HepG2 (cell line): ENCODE measurements around the gene GTF2E1. TPM values are rescaled to one million over a fixed set of nuclear protein-coding genes. Genes with fewer than 3 reads are reported as not detected.

Source experiments
- AFF4 ChIP-seq: sonication (generic); formaldehyde crosslinking; IDR thresholded peaks from 2 replicates; pipeline ENCODE4 v1.4.0; 2020; ENCODE audit warnings: missing genetic modification reagents
- DR1 ChIP-seq: sonication (generic); formaldehyde crosslinking; IDR thresholded peaks from 2 replicates; pipeline ENCODE4 v1.8.0; 2021; ENCODE audit warnings: mild to moderate bottlenecking, missing genetic modification reagents, inconsistent platforms
- ISL2 ChIP-seq: sonication (generic); formaldehyde crosslinking; IDR thresholded peaks from 2 replicates; pipeline ENCODE4 v1.5.0; 2020; ENCODE audit warnings: missing genetic modification reagents
- MAX ChIP-seq: IDR thresholded peaks from 2 replicates; pipeline ENCODE4 v1.6.1; 2012; ENCODE audit warnings: inconsistent platforms
- ZBTB44 ChIP-seq: sonication (generic); formaldehyde crosslinking; IDR thresholded peaks from 2 replicates; pipeline ENCODE4 v1.4.0; 2020; ENCODE audit warnings: missing genetic modification reagents
- ZBTB7B ChIP-seq: sonication (generic); formaldehyde crosslinking; IDR thresholded peaks from 2 replicates; pipeline ENCODE4 v1.4.0; 2020; ENCODE audit warnings: missing genetic modification reagents
- ZFP90 ChIP-seq: sonication (generic); formaldehyde crosslinking; IDR thresholded peaks from 2 replicates; pipeline ENCODE4 v1.8.0; 2022; ENCODE audit warnings: missing genetic modification reagents, mild to moderate bottlenecking, inconsistent platforms, borderline replicate concordance
- ZNF160 ChIP-seq: sonication (generic); formaldehyde crosslinking; IDR thresholded peaks from 2 replicates; pipeline ENCODE4 v1.8.0; 2022; ENCODE audit warnings: mild to moderate bottlenecking, inconsistent platforms, missing genetic modification reagents
- ZNF781 ChIP-seq: sonication (generic); formaldehyde crosslinking; IDR thresholded peaks from 2 replicates; pipeline ENCODE4 v1.5.1; 2020; ENCODE audit warnings: borderline replicate concordance, mild to moderate bottlenecking, missing genetic modification reagents; ENCODE audit errors: not compliant biosample characterization
- polyA plus RNA-seq, 8 experiments: library from polyadenylated mRNA; depleted of rRNA in 3 of 8; stranded (reverse) in 7 of 8; unstranded in 1 of 8; fragments of >200 nt; fragmentation: Illumina TruSeq in 4 of 8; extraction: Trizol in 4 of 8; gene quantifications; 2 replicates each; pipeline versions ENCODE4 v1.2.1 to v1.2.3, GENCODE V29; 2011 to 2016; ENCODE audit warnings: low read depth in 4 of 8, missing spikeins in 1 of 8, mixed read lengths in 1 of 8; ENCODE audit not compliant: insufficient read depth in 1 of 8
- total RNA-seq, 5 experiments: library from RNA; depleted of rRNA; stranded (reverse); fragments of >200 nt; fragmentation: Illumina TruSeq; extraction: Trizol; gene quantifications; 2 replicates each; pipeline ENCODE4 v1.2.3, GENCODE V29; 2016; ENCODE audit warnings: low read depth in 1 of 5
- TF ChIP-seq, protein P1 (sequence below): sonication (generic); formaldehyde crosslinking; IDR thresholded peaks from 2 replicates; pipeline ENCODE4 v1.5.1; 2020; ENCODE audit warnings: missing genetic modification reagents, mild to moderate bottlenecking, borderline replicate concordance
- TF ChIP-seq, protein P2 (sequence below): sonication (generic); formaldehyde crosslinking; IDR thresholded peaks from 2 replicates; pipeline ENCODE4 v1.9.0; 2021; ENCODE audit warnings: missing genetic modification reagents, borderline replicate concordance
- TF ChIP-seq, protein P3 (sequence below): IDR thresholded peaks from 2 replicates; pipeline ENCODE4 v1.6.1; 2012; ENCODE audit warnings: low read length, improper control_type of control experiment

Gene GTF2E1
- total and polyA plus RNA-seq, 2 of the 13 experiments (the other 11 are each of a cell fraction or from before 2014, with no cell fraction given), result 7.7 to 21.5 TPM

GRCh38 chr3:120742198-120742848 lies at the start of gene GTF2E1, which contains the start of gene RABL3 (continued):
- TF ChIP-seq AFF4 (no peak), ZNF781 (peak; percentile 28), ZFP90 (CRISPR knock-in tag) (peak; percentile 59; the same call in 1 of the 2 replicates), ZBTB7B (CRISPR knock-in tag) (peak; percentile 53; the same call in 1 of the 2 replicates), MAX (peak; percentile 61), ZNF160 (CRISPR knock-in tag) (peak; percentile 1; the same call in 1 of the 2 replicates), DR1 (CRISPR knock-in tag) (peak; percentile 84), ZBTB44 (CRISPR knock-in tag) (0 out of 2 replicates have a peak, but pooled peaks have one; percentile 63), ISL2 (CRISPR knock-in tag) (peak; percentile 43; the same call in 1 of the 2 replicates)
- TF ChIP-seq, protein P1, sequence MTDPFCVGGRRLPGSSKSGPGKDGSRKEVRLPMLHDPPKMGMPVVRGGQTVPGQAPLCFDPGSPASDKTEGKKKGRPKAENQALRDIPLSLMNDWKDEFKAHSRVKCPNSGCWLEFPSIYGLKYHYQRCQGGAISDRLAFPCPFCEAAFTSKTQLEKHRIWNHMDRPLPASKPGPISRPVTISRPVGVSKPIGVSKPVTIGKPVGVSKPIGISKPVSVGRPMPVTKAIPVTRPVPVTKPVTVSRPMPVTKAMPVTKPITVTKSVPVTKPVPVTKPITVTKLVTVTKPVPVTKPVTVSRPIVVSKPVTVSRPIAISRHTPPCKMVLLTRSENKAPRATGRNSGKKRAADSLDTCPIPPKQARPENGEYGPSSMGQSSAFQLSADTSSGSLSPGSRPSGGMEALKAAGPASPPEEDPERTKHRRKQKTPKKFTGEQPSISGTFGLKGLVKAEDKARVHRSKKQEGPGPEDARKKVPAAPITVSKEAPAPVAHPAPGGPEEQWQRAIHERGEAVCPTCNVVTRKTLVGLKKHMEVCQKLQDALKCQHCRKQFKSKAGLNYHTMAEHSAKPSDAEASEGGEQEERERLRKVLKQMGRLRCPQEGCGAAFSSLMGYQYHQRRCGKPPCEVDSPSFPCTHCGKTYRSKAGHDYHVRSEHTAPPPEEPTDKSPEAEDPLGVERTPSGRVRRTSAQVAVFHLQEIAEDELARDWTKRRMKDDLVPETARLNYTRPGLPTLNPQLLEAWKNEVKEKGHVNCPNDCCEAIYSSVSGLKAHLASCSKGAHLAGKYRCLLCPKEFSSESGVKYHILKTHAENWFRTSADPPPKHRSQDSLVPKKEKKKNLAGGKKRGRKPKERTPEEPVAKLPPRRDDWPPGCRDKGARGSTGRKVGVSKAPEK (CRISPR knock-in tag), result no peak
- TF ChIP-seq, protein P2, sequence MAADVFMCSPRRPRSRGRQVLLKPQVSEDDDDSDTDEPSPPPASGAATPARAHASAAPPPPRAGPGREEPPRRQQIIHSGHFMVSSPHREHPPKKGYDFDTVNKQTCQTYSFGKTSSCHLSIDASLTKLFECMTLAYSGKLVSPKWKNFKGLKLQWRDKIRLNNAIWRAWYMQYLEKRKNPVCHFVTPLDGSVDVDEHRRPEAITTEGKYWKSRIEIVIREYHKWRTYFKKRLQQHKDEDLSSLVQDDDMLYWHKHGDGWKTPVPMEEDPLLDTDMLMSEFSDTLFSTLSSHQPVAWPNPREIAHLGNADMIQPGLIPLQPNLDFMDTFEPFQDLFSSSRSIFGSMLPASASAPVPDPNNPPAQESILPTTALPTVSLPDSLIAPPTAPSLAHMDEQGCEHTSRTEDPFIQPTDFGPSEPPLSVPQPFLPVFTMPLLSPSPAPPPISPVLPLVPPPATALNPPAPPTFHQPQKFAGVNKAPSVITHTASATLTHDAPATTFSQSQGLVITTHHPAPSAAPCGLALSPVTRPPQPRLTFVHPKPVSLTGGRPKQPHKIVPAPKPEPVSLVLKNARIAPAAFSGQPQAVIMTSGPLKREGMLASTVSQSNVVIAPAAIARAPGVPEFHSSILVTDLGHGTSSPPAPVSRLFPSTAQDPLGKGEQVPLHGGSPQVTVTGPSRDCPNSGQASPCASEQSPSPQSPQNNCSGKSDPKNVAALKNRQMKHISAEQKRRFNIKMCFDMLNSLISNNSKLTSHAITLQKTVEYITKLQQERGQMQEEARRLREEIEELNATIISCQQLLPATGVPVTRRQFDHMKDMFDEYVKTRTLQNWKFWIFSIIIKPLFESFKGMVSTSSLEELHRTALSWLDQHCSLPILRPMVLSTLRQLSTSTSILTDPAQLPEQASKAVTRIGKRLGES (CRISPR knock-in tag), result no peak
- TF ChIP-seq, protein P3, sequence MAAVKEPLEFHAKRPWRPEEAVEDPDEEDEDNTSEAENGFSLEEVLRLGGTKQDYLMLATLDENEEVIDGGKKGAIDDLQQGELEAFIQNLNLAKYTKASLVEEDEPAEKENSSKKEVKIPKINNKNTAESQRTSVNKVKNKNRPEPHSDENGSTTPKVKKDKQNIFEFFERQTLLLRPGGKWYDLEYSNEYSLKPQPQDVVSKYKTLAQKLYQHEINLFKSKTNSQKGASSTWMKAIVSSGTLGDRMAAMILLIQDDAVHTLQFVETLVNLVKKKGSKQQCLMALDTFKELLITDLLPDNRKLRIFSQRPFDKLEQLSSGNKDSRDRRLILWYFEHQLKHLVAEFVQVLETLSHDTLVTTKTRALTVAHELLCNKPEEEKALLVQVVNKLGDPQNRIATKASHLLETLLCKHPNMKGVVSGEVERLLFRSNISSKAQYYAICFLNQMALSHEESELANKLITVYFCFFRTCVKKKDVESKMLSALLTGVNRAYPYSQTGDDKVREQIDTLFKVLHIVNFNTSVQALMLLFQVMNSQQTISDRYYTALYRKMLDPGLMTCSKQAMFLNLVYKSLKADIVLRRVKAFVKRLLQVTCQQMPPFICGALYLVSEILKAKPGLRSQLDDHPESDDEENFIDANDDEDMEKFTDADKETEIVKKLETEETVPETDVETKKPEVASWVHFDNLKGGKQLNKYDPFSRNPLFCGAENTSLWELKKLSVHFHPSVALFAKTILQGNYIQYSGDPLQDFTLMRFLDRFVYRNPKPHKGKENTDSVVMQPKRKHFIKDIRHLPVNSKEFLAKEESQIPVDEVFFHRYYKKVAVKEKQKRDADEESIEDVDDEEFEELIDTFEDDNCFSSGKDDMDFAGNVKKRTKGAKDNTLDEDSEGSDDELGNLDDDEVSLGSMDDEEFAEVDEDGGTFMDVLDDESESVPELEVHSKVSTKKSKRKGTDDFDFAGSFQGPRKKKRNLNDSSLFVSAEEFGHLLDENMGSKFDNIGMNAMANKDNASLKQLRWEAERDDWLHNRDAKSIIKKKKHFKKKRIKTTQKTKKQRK, result no peak
